ENCODE measurements around the gene PLP2.

The PLP2 gene

GRCh38 chrX:49189606-49190005, 17.9 kb downstream of the PLP2 start:
- Histone ChIP-seq H2BK15ac (ENCODE audit: low read depth, poor library complexity, severe bottlenecking) (no peak overlapping the region), H3K4me3 (ENCODE audit: insufficient read depth in 1 of 2, low read depth in 1 of 2, low read length in 2 of 2) (peak overlapping the region in 1 of 2 experiments; percentile 74), H4K91ac (ENCODE audit: low read length) (no peak overlapping the region), H2AK5ac (ENCODE audit: low read length, severe bottlenecking) (no peak overlapping the region), H3K4me1 (ENCODE audit: control insufficient read depth, insufficient read depth, low read depth, low read length) (peaks cover 9% of the 10 kb centered on the region), H3K9me3 (ENCODE audit: control insufficient read depth, low read length) (no peaks in the 10 kb centered on the region), H3K14ac (ENCODE audit: low read length in 2 of 2) (no peak overlapping the region), H3K18ac (ENCODE audit: low read depth in 1 of 2, low read length in 2 of 2) (no peak overlapping the region), H3K27me3 (ENCODE audit: control insufficient read depth in 1 of 2, insufficient read depth in 1 of 2, low read length in 2 of 2) (no peaks in the 10 kb centered on the region), H2BK5ac (ENCODE audit: low read depth, low read length, poor library complexity, severe bottlenecking) (no peak overlapping the region), H3K9ac (ENCODE audit: low read length) (no peak overlapping the region), H3K79me1 (replicated peaks; ENCODE audit: low read length, poor library complexity, severe bottlenecking) (no peaks in the 10 kb centered on the region), H3K27ac (ENCODE audit: low read length, poor library complexity, severe bottlenecking) (no peak overlapping the region), H3K4me2 (ENCODE audit: low read length, poor library complexity, severe bottlenecking) (no peak overlapping the region), H3K4ac (ENCODE audit: low read depth in 1 of 2, low read length in 2 of 2) (no peak overlapping the region), H3K23ac (ENCODE audit: low read length in 2 of 2) (no peak overlapping the region), H4K8ac (ENCODE audit: low read length) (no peak overlapping the region), H2BK120ac (ENCODE audit: low read depth, low read length) (no peak overlapping the region), H3K36me3 (ENCODE audit: control insufficient read depth in 1 of 2, insufficient read depth in 2 of 2, low read depth in 1 of 2, low read length in 2 of 2) (no peaks in the 10 kb centered on the region), H2AFZ (ENCODE audit: low read depth, low read length) (no peak overlapping the region), H2BK12ac (ENCODE audit: low read length in 2 of 2) (no peak overlapping the region)
- DNase-seq: no peak
- 96% methylated on average over 6 of the region's 6 CpGs for WGBS

DNA sequence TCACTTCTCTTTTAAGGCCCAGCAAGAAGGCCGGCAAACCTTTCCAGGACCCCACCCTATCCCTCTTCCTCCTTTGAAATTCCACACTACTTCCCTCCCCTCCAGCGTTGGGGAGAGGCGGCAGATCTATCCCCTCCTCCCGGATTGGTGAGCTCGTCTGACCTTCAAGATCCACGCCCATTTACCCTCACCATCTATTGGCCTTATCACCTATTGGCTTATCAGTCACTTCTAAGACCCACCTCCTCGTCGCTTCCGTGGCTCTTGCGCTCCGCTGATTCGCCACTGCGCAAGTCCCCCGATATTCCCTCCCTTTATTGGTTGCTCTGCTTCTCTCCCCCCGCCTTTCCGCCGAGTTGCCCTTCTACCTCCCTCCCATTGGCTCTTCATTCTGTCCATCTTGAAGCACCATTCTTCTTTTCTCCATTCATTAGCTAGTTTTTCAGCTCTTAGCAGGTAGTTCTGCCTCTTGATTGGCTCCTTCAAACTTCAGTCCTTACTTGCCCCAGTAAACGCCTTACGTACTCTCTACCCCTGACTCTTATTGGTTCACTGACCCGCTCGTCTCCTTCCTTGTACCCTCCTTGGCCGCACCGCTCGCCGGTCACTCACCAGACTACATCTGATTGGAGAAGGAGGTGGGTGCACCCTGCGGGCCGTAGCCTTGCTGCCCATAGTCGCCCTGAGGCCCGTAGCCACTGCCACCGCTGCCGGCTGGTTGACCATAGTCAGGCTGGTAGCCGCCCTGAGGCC, 19.3 kb downstream of the PLP2 start:
- Histone ChIP-seq H3K4me3 (ENCODE audit: insufficient read depth in 1 of 2, low read depth in 1 of 2, low read length in 2 of 2) (peak overlapping the region; percentile 70 to 87), H2AFZ (ENCODE audit: low read depth, low read length) (peak overlapping the region; percentile 42), H2BK15ac (ENCODE audit: low read depth, poor library complexity, severe bottlenecking) (no peak overlapping the region), H4K8ac (ENCODE audit: low read length) (peak overlapping the region; percentile 89), H2BK120ac (ENCODE audit: low read depth, low read length) (no peak overlapping the region), H3K23ac (ENCODE audit: low read length in 2 of 2) (no peak overlapping the region), H2BK12ac (ENCODE audit: low read length in 2 of 2) (no peak overlapping the region), H3K14ac (ENCODE audit: low read length in 2 of 2) (peak overlapping the region in 1 of 2 experiments; percentile 32), H3K9me3 (ENCODE audit: control insufficient read depth, low read length) (no peaks in the 10 kb centered on the region), H3K18ac (ENCODE audit: low read depth in 1 of 2, low read length in 2 of 2) (peak overlapping the region in 1 of 2 experiments; percentile 93), H2AK5ac (ENCODE audit: low read length, severe bottlenecking) (no peak overlapping the region), H3K27me3 (ENCODE audit: control insufficient read depth in 1 of 2, insufficient read depth in 1 of 2, low read length in 2 of 2) (no peaks in the 10 kb centered on the region), H3K27ac (ENCODE audit: low read length, poor library complexity, severe bottlenecking) (peak overlapping the region; percentile 64), H3K4ac (ENCODE audit: low read depth in 1 of 2, low read length in 2 of 2) (peak overlapping the region in 1 of 2 experiments; percentile 89), H3K4me1 (ENCODE audit: control insufficient read depth, insufficient read depth, low read depth, low read length) (peaks cover 6% of the 10 kb centered on the region), H3K9ac (ENCODE audit: low read length) (peak overlapping the region; percentile 81), H3K4me2 (ENCODE audit: low read length, poor library complexity, severe bottlenecking) (peak overlapping the region; percentile 87), H4K91ac (ENCODE audit: low read length) (peak overlapping the region; percentile 11), H2BK5ac (ENCODE audit: low read depth, low read length, poor library complexity, severe bottlenecking) (no peak overlapping the region), H3K36me3 (ENCODE audit: control insufficient read depth in 1 of 2, insufficient read depth in 2 of 2, low read depth in 1 of 2, low read length in 2 of 2) (no peaks in the 10 kb centered on the region), H3K79me1 (replicated peaks; ENCODE audit: low read length, poor library complexity, severe bottlenecking) (no peaks in the 10 kb centered on the region)
- WGBS: under 1% methylated on average over 30 of the region's 32 CpGs
- peak; percentile 99 for DNase-seq

- Histone ChIP-seq H3K18ac (ENCODE audit: low read depth in 1 of 2, low read length in 2 of 2) (peak overlapping the region in 1 of 2 experiments; percentile 93), H3K4ac (ENCODE audit: low read depth in 1 of 2, low read length in 2 of 2) (peak overlapping the region in 1 of 2 experiments; percentile 89), H3K36me3 (ENCODE audit: control insufficient read depth in 1 of 2, insufficient read depth in 2 of 2, low read depth in 1 of 2, low read length in 2 of 2) (no peaks in the 10 kb centered on the region), H2BK12ac (ENCODE audit: low read length in 2 of 2) (no peak overlapping the region), H3K4me3 (ENCODE audit: insufficient read depth in 1 of 2, low read depth in 1 of 2, low read length in 2 of 2) (peak overlapping the region; percentile 70 to 87), H2AK5ac (ENCODE audit: low read length, severe bottlenecking) (no peak overlapping the region), H3K9ac (ENCODE audit: low read length) (peak overlapping the region; percentile 81), H3K14ac (ENCODE audit: low read length in 2 of 2) (peak overlapping the region in 1 of 2 experiments; percentile 32), H2BK5ac (ENCODE audit: low read depth, low read length, poor library complexity, severe bottlenecking) (no peak overlapping the region), H3K4me1 (ENCODE audit: control insufficient read depth, insufficient read depth, low read depth, low read length) (peaks cover 2% of the 10 kb centered on the region), H3K27me3 (ENCODE audit: control insufficient read depth in 1 of 2, insufficient read depth in 1 of 2, low read length in 2 of 2) (no peaks in the 10 kb centered on the region), H3K27ac (ENCODE audit: low read length, poor library complexity, severe bottlenecking) (peak overlapping the region; percentile 62), H4K8ac (ENCODE audit: low read length) (peak overlapping the region; percentile 89), H3K23ac (ENCODE audit: low read length in 2 of 2) (no peak overlapping the region), H2BK120ac (ENCODE audit: low read depth, low read length) (no peak overlapping the region), H3K79me1 (replicated peaks; ENCODE audit: low read length, poor library complexity, severe bottlenecking) (no peaks in the 10 kb centered on the region), H4K91ac (ENCODE audit: low read length) (peak overlapping the region; percentile 11), H2BK15ac (ENCODE audit: low read depth, poor library complexity, severe bottlenecking) (no peak overlapping the region), H3K4me2 (ENCODE audit: low read length, poor library complexity, severe bottlenecking) (peak overlapping the region; percentile 87), H2AFZ (ENCODE audit: low read depth, low read length) (peak overlapping the region; percentile 42), H3K9me3 (ENCODE audit: control insufficient read depth, low read length) (no peaks in the 10 kb centered on the region)
- DNase-seq: no peak
- WGBS: 0% methylated on average over 16 of the region's 34 CpGs
Measured at GRCh38 chrX:49191574-49192011, 19.9 kb downstream of the PLP2 start.

- no peak overlapping the region for H3K4ac ChIP-seq (ENCODE audit: low read depth in 1 of 2, low read length in 2 of 2)
- no peak overlapping the region for H3K4me2 ChIP-seq (ENCODE audit: low read length, poor library complexity, severe bottlenecking)
- no peak overlapping the region for H3K18ac ChIP-seq (ENCODE audit: low read depth in 1 of 2, low read length in 2 of 2)
- H2BK120ac ChIP-seq (ENCODE audit: low read depth, low read length): no peak overlapping the region
- H4K8ac ChIP-seq (ENCODE audit: low read length): no peak overlapping the region
- no peak overlapping the region for H3K23ac ChIP-seq (ENCODE audit: low read length in 2 of 2)
- peaks cover 1% of the 10 kb centered on the region for H3K4me1 ChIP-seq (ENCODE audit: control insufficient read depth, insufficient read depth, low read depth, low read length)
- no peak overlapping the region for H2AK5ac ChIP-seq (ENCODE audit: low read length, severe bottlenecking)
- no peak overlapping the region for H3K14ac ChIP-seq (ENCODE audit: low read length in 2 of 2)
- H3K36me3 ChIP-seq (ENCODE audit: control insufficient read depth in 1 of 2, insufficient read depth in 2 of 2, low read depth in 1 of 2, low read length in 2 of 2): no peaks in the 10 kb centered on the region
- no peaks in the 10 kb centered on the region for H3K9me3 ChIP-seq (ENCODE audit: control insufficient read depth, low read length)
- H3K79me1 ChIP-seq (replicated peaks; ENCODE audit: low read length, poor library complexity, severe bottlenecking): no peaks in the 10 kb centered on the region
- H3K4me3 ChIP-seq (ENCODE audit: insufficient read depth in 1 of 2, low read depth in 1 of 2, low read length in 2 of 2): no peak overlapping the region
- H3K27me3 ChIP-seq (ENCODE audit: control insufficient read depth in 1 of 2, insufficient read depth in 1 of 2, low read length in 2 of 2): peaks cover 5 to 7% of the 10 kb centered on the region in 2 experiments
- H3K27ac ChIP-seq (ENCODE audit: low read length, poor library complexity, severe bottlenecking): no peak overlapping the region
- no peak overlapping the region for H4K91ac ChIP-seq (ENCODE audit: low read length)
- no peak overlapping the region for H3K9ac ChIP-seq (ENCODE audit: low read length)
- WGBS: 71% methylated on average over 9 of the region's 10 CpGs
- no peak overlapping the region for H2BK5ac ChIP-seq (ENCODE audit: low read depth, low read length, poor library complexity, severe bottlenecking)
- no peak overlapping the region for H2BK12ac ChIP-seq (ENCODE audit: low read length in 2 of 2)
- no peak overlapping the region for H2AFZ ChIP-seq (ENCODE audit: low read depth, low read length)
- no peak overlapping the region for H2BK15ac ChIP-seq (ENCODE audit: low read depth, poor library complexity, severe bottlenecking)
- peak; percentile 23 for DNase-seq
Measured at GRCh38 chrX:49192722-49193328, 21.1 kb downstream of the PLP2 start.

Data from mesenchymal stem cell (in vitro differentiated cells and primary cell).